ENCODE measurements around the gene NSUN2. TPM values are rescaled to one million over a fixed set of nuclear protein-coding genes. Genes with fewer than 3 reads are reported as not detected.

Gene NSUN2
- total RNA-seq, 1 donor from 2014 or later, result 57.5 TPM

- DNase-seq (ENCODE audit: extremely low read depth, low read depth, low spot score), result no peak
These were observed 65.8 kb downstream of the NSUN2 start for GRCh38 chr5:6567068-6567467.

GRCh38 chr5:6565492-6565891 is 67.4 kb downstream of the NSUN2 start:
- no peak for DNase-seq (ENCODE audit: extremely low read depth, low read depth, low spot score)

GRCh38 chr5:6557807-6558575 is 74.9 kb downstream of the NSUN2 start:
- DNase-seq (ENCODE audit: extremely low read depth, low read depth, low spot score), result no peak

GRCh38 chr5:6556802-6557102 is 76.1 kb downstream of the NSUN2 start:
- no peak for DNase-seq (ENCODE audit: extremely low read depth, low read depth, low spot score)

GRCh38 chr5:6556089-6556801 is 76.6 kb downstream of the NSUN2 start:
- DNase-seq (ENCODE audit: extremely low read depth, low read depth, low spot score), result no peak

GRCh38 chr5:6554812-6555211 is 78.0 kb downstream of the NSUN2 start:
- DNase-seq (ENCODE audit: extremely low read depth, low read depth, low spot score), result no peak

- no peak for DNase-seq (ENCODE audit: extremely low read depth, low read depth, low spot score)
These were observed 78.9 kb downstream of the NSUN2 start for GRCh38 chr5:6553972-6554371.

- DNase-seq (ENCODE audit: extremely low read depth, low read depth, low spot score), result no peak
These were observed 80.2 kb downstream of the NSUN2 start for GRCh38 chr5:6552612-6553011.

- DNase-seq (ENCODE audit: extremely low read depth, low read depth, low spot score), result no peak
These were observed 80.9 kb downstream of the NSUN2 start for GRCh38 chr5:6551955-6552313.

GRCh38 chr5:6551287-6551954 is 81.4 kb downstream of the NSUN2 start:
- DNase-seq (ENCODE audit: extremely low read depth, low read depth, low spot score), result no peak

GRCh38 chr5:6550628-6551027 is 82.2 kb downstream of the NSUN2 start:
- DNase-seq (ENCODE audit: extremely low read depth, low read depth, low spot score), result no peak

Other genes starting within 250 kb of the NSUN2 start
- gene UBE2QL1, start 184.2 kb downstream of the NSUN2 start, total RNA-seq, result not detected in 2 replicates
- gene SRD5A1, start 396 bp upstream of the NSUN2 start, total RNA-seq, result 23.8 and 33.7 TPM in 2 replicates
- 11.3 and 22.7 TPM in 2 replicates for gene TENT4A, start 80.4 kb upstream of the NSUN2 start, total RNA-seq